ELF-1 (cell line): Measurements from ENCODE around the gene CRYAB.
A peak's percentile ranks its signal among the peaks of the same experiment; 100 is the strongest.
"Not testable (repeated sequence)": the region's sequence is repeated elsewhere in the genome, so short reads cannot be mapped to it uniquely, and the experiment has no call there.

Experiments used
- DNase-seq: peaks from one replicate; pipeline ENCODE4 v3.0.0-alpha.2; 2016; ENCODE audit warnings: low read depth, low spot score

The CRYAB gene

GRCh38 chr11:111908639-111909305, 2.8 kb downstream of the CRYAB start:
- no peak for DNase-seq

GRCh38 chr11:111906680-111907079, 4.9 kb downstream of the CRYAB start:
- no peak for DNase-seq

GRCh38 chr11:111905411-111905810, 6.2 kb downstream of the CRYAB start:
- DNase-seq, result no peak

- DNase-seq, result no peak
Observed at GRCh38 chr11:111886844-111887243, 24.7 kb downstream of the CRYAB start.

- no peak for DNase-seq
Observed at GRCh38 chr11:111886032-111886431, 25.5 kb downstream of the CRYAB start.

- DNase-seq, result not testable (repeated sequence)
Observed at GRCh38 chr11:111885053-111885452, 26.5 kb downstream of the CRYAB start.

GRCh38 chr11:111882202-111882601, 29.4 kb downstream of the CRYAB start:
- DNase-seq, result no peak

- no peak for DNase-seq
Observed at GRCh38 chr11:111879637-111879960, 32.0 kb downstream of the CRYAB start.

- peak; percentile 99 for DNase-seq
Observed at GRCh38 chr11:111878849-111879636, 32.5 kb downstream of the CRYAB start, which contains the start of the genes CFAP68 and FDXACB1. TSS of gene CFAP68 (plus strand) at chr11:111879541. CDS start at chr11:111879561, 20 bp downstream. TSS of gene FDXACB1 (minus strand) at chr11:111879165. CDS start at chr11:111879132, 33 bp downstream.

- DNase-seq, result no peak
Observed at GRCh38 chr11:111878385-111878848, 33.2 kb downstream of the CRYAB start.

- no peak for DNase-seq
Observed at GRCh38 chr11:111871693-111872161, 39.8 kb downstream of the CRYAB start.

GRCh38 chr11:111870886-111871692, 40.5 kb downstream of the CRYAB start, which contains the start of gene ALG9:
TSS of gene ALG9 (minus strand) at chr11:111871581. CDS start at chr11:111871482, 99 bp downstream.
- peak; percentile 86 for DNase-seq

GRCh38 chr11:111870522-111870885, 41.1 kb downstream of the CRYAB start:
- DNase-seq, result no peak

- DNase-seq, result no peak
Observed at GRCh38 chr11:111870113-111870512, 41.5 kb downstream of the CRYAB start.

GRCh38 chr11:111860257-111860656, 51.3 kb downstream of the CRYAB start:
- DNase-seq, result no peak
